IPS DF 19.7 (cell line): ENCODE results near the gene SUPT3H.

Experiments
- DNase-seq: peaks from one replicate; pipeline ENCODE4 v3.0.0-alpha.2; 2013; ENCODE audit warnings: low read depth, low spot score

SUPT3H gene

DNA sequence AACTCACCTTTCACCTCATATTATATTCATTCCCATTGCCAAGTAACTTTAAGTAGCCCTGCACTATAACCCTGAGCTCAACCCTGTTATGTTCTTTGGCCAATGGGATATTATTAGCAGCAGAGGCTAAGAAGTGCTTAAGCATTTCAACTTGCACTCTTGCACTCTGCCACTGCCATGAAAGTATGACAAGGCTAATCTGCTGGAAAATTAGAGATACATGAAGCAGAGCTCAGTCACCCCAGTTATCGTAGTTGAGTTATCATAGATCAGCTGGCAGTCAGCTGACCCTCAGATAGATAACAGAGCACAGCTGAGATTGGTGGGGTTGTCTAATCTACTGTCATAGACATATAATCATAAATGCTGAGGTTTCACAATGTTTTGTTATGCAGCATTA, 259.0 kb downstream of the SUPT3H start:
- no peak for DNase-seq

DNA sequence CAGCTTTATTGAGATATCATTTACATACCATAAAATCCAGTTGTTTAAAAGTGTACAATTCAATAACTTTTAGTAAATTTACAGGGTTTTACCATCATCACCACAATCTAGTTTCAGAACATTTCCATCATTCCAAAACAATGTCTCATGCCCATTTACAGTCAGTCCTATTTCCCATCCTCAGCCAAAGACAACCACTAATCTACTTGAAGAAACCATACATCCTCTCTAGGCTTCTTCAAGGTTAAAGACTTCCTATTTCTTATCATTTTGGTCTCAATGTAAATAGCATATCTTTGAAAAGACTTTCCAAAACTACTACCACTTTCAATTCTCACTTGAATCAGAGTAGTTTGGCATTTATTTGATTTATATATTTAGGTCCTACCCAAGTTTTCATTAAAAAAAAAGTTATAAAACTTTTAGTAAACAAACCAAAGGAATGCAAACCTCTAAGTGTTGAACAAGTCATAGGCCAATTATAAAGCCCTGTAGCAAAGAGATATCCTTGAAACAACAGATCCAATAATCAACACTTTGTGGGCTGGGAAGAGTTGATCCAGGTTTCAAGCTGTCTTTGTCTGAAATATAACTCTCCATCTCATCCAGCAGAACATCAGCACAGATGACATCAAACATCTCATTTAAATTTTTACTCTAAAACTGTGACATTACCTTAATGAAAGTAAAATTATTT, 260.9 kb downstream of the SUPT3H start:
- no peak for DNase-seq

DNA sequence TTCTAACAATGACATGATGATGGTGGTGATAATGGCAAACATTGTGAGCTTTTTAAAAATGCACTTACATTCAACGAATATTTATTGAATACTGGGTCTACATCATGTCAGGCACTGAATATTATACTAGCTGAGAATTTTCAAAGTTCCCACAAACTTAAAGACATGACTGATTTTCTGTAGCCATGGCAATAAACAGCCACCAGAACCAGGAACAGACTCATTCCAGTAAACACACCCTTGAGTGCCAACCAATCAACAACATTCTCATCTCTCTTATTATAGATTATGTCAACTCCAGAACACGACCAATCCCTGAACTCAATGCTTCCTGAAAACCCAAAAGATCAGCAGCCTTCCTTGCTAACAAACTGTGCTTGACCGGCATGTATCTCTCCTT, 262.0 kb downstream of the SUPT3H start:
- DNase-seq, result no peak

DNA sequence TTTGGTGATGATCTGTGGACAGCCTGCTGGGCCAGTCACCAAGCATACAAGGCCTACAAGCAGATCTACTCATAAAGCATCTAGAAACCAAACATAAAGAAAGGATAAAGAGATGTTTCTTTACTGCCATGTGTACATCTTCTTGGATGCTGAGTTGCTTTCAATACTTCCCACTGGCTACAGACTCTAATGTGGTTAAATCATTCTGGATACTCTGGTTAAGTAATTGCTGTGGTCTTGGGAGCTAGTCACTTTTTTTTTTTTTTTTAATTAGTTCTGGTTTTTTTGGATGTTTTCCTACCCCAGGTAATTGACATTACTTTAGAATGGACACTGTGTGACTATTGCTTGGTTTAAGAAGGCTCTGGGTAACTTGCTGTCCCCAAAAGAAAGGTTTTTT, 265.0 kb downstream of the SUPT3H start:
- DNase-seq, result no peak

DNA sequence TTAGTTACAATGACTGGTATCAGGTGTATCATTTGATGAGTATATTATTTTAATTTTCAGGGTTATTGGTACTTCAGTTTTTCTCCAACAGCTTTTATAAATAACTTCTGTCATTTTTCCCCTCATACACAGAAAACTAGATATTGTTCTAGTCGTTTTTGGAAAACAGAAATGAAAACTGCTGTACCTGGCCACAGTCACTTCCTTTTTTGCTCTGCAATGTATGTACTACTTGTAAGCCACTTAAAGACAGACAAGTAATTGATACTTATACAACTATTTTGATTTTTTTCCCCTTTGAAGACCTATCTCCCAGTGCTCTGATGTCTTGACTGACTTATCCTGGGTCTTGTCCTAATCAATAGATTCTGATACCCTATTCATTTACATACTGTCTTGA, 268.2 kb downstream of the SUPT3H start:
- DNase-seq, result no peak

DNA sequence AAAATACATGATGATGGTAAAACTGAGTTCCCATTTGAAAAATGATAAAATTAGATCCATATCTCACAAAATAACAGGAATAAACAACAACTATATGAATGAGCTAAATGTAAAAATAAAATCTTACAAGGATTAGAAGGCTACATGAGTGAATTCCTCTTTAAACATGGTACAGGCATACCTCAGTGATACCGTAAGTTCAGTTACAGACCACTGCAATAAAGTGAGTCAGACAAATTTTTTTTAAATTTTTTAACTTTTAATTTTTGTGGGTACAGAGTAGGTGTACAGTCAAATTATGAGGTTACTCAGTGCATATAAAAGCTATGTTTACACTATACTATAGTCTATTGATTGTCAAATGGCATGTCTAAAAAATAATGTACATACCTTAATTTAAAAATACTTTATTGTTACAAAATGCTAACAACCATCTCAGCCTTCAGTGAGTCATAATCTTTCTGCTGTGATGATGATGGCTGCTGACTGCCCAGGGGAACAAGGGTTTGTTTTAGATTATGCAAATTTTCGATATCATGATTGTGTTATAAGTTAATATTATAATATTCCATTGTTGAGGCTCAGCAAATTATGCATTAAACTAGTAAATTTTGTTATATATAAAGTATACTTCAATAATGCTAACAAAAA, 272.4 kb downstream of the SUPT3H start:
- DNase-seq, result no peak

DNA sequence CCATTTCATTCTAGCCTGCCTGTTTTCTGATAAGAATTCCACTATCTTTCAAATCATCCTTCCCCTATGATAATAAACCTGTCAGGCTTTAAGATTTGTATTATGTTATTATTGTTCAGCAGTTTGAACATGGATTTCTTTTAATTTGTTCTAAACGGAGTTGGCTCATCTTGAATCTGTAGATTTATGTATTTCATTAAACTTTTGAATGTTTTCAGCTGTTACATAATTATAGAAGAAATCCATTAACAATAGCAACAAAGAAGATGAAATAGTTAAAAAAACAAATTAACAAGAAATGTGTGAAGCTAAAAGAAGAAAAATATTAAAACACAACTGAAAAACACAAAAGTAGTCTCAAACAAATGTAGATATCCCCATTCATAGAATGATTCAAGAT, 273.3 kb downstream of the SUPT3H start:
- no peak for DNase-seq

DNA sequence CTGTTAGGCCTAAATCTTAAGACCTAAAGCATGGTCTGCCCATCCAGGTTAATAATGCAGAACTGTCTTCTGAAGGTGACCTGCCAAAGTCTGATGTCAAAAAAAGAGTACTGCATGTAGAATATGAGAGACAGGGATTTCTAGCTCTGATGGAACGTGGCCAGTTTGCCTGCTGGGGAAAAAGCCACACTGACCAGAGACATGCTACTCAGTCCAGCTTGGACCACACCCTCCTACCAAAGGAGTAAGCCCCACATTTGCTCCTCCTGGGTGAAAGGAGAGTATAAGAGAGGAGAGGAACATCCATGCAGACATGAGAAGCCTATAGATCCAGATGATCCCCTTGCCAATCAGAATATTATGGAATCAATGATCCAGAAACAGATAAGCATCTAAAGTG, 279.5 kb downstream of the SUPT3H start:
- no peak for DNase-seq

DNA sequence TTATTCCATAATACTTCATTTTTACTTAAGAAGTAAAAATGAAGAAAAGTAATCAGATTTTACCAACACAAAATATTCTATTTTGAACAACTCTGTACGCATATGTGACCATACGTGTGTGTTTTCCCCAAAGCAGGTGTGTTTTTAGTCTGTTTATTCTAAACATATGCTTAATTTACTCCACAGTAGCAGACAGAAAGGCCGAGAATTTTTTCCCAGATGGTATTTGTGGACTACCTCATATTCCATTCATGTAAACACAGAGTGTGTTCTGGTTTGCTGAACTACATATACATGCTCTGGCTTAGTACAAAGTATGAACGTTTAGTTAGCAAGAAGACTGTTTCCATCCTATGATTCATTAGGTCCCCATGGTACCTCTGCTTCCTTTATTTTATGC, 282.9 kb downstream of the SUPT3H start:
- DNase-seq, result no peak

DNA sequence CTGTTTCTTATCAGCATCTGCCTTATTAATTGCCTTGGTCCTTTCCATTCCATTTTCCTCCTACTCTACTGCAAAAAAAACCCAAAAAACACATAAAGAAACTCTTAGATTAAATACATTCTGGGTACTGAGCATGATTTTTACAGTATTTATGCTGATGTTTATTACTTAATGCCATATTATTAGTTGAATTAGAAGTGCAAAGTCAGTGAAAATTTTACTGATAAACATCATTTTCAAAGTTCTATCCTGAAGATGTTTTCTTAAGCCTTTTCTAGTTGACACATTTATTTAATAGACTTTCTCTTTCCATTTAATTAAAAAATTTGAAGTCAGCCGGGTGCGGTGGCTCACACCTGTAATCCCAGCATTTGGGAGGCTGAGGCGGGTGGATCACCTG, 285.6 kb downstream of the SUPT3H start:
- DNase-seq, result no peak

DNA sequence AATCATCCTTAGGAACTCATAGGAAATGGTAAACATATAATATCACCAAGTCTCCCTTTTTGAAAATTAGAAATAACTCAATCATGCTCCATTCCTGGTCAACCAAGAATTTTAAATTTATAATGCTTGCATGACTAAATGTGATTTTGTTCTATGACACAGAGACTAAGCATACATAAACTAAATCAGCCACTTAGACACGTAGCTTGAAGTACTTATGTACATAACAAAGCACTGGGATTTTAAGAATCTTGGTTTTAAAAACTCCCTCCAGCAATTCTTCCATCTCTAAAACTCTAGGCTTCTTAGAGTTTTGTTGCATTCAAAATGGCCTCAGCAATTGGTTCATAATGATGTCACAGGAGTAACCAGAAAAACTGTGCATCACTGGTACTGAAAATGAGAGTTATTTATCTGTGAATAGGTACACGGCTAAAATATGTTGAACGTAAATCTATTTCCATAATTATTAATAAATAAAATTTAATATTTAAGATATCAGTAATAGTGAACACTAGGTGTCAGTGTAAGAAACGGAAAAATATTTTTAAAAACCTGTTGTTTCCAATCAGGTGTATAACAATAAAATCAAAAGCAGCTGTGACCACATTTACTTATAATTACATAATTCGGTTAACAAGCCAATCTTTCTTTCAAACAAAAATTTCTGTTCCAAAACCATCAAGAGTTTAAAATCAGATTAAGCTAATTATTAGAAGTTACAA, 291.2 kb downstream of the SUPT3H start:
- no peak for DNase-seq

DNA sequence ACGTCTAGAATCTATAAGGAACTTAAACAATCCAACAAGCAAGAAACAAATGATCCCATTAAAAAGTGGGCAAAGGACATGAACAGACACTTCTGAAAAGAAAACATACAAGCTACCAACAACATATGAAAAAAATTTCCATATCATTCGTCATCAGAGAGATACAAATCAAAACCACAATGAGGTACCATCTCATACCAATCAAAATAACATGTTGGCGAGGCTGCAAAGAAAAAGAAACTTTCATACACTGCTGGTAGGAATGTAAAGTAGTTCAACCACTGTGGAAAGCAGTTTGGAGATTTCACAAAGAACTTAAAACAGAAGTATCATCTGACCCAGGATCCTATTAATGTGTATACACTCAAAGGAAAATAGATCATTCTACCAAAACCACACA, 293.5 kb downstream of the SUPT3H start:
- no peak for DNase-seq

DNA sequence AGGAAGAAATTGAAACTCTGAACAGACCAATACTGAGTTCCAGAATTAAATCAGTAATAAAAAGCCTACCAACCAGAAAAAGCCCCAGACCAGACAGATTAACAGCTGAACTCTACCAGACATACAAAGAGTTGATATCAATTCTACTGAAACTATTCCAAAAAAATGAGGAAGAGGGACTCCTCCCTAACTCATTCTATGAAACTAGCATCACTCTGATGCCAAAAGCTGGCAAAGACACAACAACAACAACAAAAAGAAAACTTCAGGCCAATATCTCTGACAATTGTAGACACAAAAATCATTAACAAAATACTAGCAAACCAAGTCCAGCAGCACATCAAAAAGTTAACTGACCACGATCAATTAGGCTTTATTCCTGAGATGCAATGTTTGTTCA, 295.6 kb downstream of the SUPT3H start:
- DNase-seq, result no peak

DNA sequence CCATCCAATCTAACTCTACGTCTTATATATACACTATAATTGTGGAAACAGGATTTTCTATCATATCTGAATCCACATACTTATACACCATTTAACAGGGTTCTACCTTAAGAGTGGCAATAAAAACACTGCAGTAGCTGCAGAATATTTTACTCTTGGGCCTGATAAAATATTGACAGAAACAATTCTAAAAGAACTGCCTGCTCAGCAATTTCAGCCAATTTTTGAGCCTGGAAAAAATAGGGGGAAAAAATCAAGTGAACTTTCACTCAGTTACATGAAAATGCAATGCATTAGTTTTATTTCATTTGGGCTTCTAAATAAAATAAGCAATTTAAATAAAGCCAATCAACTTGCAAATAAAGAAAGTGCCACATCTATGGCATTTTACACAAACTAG, 296.1 kb downstream of the SUPT3H start:
- DNase-seq, result no peak

DNA sequence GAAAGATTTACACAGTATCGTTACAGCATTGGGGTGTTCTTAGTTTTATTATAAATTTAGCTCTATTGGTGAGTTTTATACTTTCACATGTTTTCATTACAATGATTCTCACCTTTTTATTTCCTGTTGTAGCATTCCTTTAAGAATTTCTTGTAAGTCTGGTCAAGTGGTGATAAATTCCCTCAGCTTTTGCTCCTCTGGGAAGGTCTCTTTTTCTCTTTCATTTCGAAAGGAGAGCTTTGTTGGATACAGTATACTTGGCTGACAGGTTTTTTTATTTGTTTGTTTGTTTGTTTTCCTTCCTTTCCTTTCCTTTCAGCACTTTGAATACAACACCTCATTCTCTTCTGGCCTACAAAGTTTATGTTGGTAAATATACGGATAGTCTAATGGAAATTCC, 299.3 kb downstream of the SUPT3H start:
- no peak for DNase-seq

DNA sequence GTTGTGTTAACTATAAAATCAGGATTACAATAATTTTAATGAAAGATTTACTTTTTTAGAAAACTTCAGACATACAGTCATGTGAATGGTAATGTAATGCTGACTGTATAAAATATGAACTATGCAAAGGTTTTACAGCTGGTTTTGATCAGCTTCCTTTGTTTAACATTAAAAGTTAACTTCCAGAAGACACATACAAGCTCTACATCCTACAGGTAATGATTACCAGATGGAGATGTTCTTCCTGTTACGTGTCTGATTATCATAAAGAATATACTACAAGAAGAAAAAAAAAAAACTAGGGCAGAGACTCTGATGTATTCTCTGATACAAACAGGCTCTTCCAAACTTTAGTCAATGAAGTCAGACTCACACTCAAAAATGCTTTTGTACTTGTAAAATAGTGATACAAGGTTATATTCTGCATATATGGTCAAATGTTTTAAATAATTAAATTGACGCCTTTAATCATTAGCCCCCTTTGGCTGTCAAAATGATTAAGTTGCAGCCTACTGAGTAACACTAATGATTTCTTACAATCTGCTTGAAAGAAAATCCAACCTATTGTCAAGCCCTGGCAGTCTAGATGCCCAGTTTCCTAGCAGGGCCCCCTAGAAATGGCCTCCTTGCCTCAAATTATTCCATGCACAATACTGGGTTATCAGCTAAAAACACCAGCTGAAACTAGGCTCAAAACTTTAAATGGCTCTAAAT, 301.4 kb downstream of the SUPT3H start:
- no peak for DNase-seq

DNA sequence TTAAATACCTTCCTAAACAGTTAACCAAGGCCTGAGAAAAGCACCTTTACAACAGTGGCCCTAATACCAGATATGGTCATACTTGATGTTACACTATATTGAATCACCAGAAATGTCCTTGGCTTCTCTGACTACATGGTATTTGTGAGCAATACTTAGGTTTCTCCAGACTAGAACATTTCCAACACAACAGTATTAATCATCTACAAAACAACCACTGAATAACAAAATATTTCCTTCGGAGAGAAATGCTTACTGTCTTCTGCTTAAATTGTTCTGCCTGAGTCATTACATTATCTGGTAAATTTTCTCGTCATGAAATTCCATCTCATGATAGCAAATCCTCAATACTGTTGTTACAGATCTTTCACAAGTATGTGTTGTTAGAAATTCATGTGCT, 302.5 kb downstream of the SUPT3H start:
- DNase-seq, result no peak

DNA sequence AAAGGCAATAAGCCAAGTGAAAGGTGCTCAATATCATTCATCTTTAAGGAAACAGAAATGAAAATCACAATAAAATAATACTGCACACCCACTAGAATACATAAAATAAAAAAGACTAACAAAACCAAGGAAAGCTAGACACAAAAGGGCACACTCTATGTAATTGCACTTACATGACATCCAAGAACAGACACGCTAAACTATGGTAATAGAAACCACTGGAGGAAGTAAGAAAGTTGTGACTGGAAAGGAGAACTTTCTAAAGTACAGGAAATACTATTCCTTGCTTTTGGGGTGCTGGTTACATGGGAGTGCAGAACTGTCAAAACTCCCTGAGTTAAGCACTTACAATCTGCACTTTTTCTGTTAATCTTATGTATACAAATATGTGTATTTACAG, 303.3 kb downstream of the SUPT3H start:
- DNase-seq, result no peak

DNA sequence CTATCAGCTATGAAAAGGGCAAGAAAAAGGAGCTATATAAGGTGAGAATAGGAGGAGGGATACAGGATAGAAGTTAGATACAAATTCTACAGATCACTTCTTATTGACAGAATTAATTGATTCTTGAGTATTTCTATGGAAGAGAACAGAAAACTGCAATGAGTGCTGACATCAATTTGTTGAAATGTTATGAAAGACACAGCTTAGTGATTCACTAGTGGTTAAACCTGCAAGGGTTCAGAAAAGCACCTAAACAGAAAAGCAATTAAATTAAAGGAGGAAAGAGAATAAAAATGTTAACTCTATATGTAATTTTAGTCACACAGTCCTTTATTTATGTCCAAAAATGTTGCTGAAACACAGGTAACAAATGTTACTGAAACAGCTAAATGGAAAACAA, 304.0 kb downstream of the SUPT3H start:
- DNase-seq, result no peak

DNA sequence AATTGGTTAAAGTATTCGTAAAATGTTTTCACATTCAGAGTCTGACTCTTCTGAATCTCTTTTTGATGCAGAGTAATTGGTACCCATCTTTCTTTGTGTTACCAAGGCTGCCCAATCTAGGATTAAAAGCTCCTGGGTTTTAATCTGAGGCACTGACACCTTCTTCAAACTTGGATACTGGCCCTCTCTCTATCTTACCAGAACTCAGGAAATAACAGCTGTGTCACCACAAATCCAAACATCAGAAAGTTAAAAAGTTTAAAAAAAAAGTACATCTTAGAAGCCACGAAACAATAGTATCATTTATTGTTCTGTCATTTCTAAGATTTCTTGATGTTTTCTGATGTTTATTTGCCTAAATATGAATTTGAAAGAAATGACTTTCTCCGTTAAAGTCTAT, 305.1 kb downstream of the SUPT3H start:
- DNase-seq, result no peak

DNA sequence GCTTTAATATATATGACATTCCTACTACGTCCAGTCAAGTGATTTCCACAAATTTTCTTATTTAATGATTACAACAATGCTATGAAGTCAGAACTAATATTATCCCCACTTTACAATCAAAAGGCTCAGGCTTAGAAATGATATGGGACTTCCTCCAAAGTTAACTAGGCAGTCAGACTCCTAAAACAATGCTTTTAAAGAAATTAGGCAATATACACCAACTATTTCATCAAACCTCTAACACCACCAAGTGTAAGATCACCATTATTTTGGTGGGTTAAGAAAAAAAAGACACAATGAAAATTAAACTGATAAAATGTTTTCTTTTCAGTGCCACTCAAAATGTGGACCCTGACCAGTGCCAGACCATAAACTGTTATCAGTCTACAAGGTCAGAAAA, 305.7 kb downstream of the SUPT3H start:
- DNase-seq, result no peak

DNA sequence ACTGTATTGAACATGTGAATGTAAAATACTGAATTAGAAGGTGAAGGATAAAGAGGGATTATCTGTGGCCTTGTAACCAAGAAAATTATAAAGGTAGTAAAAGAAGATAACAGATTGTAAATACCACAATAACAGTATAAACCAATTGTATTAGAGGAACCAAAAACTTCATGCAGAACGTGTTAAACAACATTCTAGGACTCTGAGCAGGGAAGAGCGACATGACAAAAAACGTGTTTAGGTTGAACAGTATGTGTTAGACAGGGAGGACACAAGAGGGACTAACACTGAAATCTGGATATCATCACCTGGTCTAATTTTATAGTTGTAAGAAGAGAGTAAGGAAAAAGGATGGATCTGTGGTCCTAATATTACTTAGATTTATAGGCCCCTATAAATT, 308.6 kb downstream of the SUPT3H start:
- DNase-seq, result no peak
